GM23338 (cell line): ENCODE data around the gene BPIFB2. TPM values are rescaled to one million over a fixed set of nuclear protein-coding genes. Genes with fewer than 3 reads are reported as not detected.

ENCODE experiments used
- ATAC-seq: fragments of 200-7000 bp; cut with Tn5 transposase; 3 replicates; pipeline ENCODE4 v1.9.1; 2020
- DNase-seq: peaks from one replicate; pipeline ENCODE4 v3.0.0-alpha.2; 2015; ENCODE audit warnings: low spot score
- H2AFZ ChIP-seq: fragments of 200-600 bp; sonication (generic); 2 replicates; pipeline ENCODE4 v1.8.0; 2016; ENCODE audit warnings: antibody characterized with exemption, mild to moderate bottlenecking, moderate library complexity
- H3F3A ChIP-seq: fragments of 200-600 bp; sonication (generic); replicated peaks from 2 replicates; pipeline ENCODE4 v1.8.0; 2017; ENCODE audit warnings: antibody characterized with exemption, mixed run types, low read depth
- H3K27ac ChIP-seq: fragments of 200-600 bp; sonication (generic); 2 replicates; pipeline ENCODE4 v1.6.1; 2016; ENCODE audit warnings: low read depth
- H3K27me3 ChIP-seq: fragments of 200-600 bp; sonication (generic); 2 replicates; pipeline ENCODE4 v1.8.0; 2016; ENCODE audit warnings: mild to moderate bottlenecking, mixed run types, moderate library complexity; ENCODE audit not compliant: insufficient read depth
- H3K36me3 ChIP-seq: fragments of 200-600 bp; sonication (generic); 2 replicates; pipeline ENCODE4 v1.8.0; 2016; ENCODE audit warnings: mild to moderate bottlenecking; ENCODE audit not compliant: insufficient read depth
- H3K4me1 ChIP-seq: fragments of 200-600 bp; sonication (generic); 2 replicates; pipeline ENCODE4 v1.8.0; 2016; ENCODE audit warnings: mild to moderate bottlenecking, moderate library complexity; ENCODE audit not compliant: insufficient read depth
- H3K4me2 ChIP-seq: fragments of 200-600 bp; sonication (generic); 2 replicates; pipeline ENCODE4 v1.7.1; 2017; ENCODE audit warnings: mixed run types
- H3K4me3 ChIP-seq: fragments of 200-600 bp; sonication (generic); 2 replicates; pipeline ENCODE4 v1.6.1; 2016; ENCODE audit warnings: mixed run types
- H3K79me2 ChIP-seq: fragments of 200-600 bp; sonication (generic); replicated peaks from 2 replicates; pipeline ENCODE4 v1.8.0; 2017; ENCODE audit warnings: mild to moderate bottlenecking; ENCODE audit not compliant: insufficient read depth
- H3K9me2 ChIP-seq: fragments of 200-600 bp; sonication (generic); 2 replicates; pipeline ENCODE4 v1.8.0; 2017; ENCODE audit not compliant: insufficient read depth
- H4K20me1 ChIP-seq: fragments of 200-600 bp; sonication (generic); replicated peaks from 2 replicates; pipeline ENCODE4 v1.8.0; 2017; ENCODE audit warnings: mild to moderate bottlenecking; ENCODE audit not compliant: insufficient read depth
- H3K27ac Mint-ChIP-seq: 2 replicates; pipeline ENCODE4 v1.8.0; 2020; ENCODE audit warnings: inconsistent platforms, mild to moderate bottlenecking, moderate library complexity, mixed read lengths
- H3K27me3 Mint-ChIP-seq: 3 replicates; pipeline ENCODE4 v1.8.0; 2022; ENCODE audit warnings: low read depth, mild to moderate bottlenecking, moderate library complexity, mixed read lengths, inconsistent platforms; ENCODE audit not compliant: insufficient read depth, poor library complexity
- H3K36me3 Mint-ChIP-seq: 3 replicates; pipeline ENCODE4 v1.8.0; 2021; ENCODE audit warnings: low read depth, mild to moderate bottlenecking, inconsistent platforms, moderate library complexity, mixed read lengths
- H3K4me1 Mint-ChIP-seq: 3 replicates; pipeline ENCODE4 v1.8.0; 2020; ENCODE audit warnings: mild to moderate bottlenecking, inconsistent platforms, mixed read lengths
- H3K4me3 Mint-ChIP-seq: 3 replicates; pipeline ENCODE4 v1.8.0; 2021; ENCODE audit warnings: moderate library complexity, mild to moderate bottlenecking, inconsistent platforms, mixed read lengths
- H3K9me3 Mint-ChIP-seq: 3 replicates; pipeline ENCODE4 v1.8.0; 2020; ENCODE audit warnings: moderate library complexity, mild to moderate bottlenecking, inconsistent platforms, mixed read lengths
- CREB1 ChIP-seq: fragments of 250-450 bp; sonication (Bioruptor Pico); IDR thresholded peaks from 2 replicates; pipeline ENCODE4 v1.5.0; 2020; ENCODE audit warnings: low read depth, mild to moderate bottlenecking, moderate library complexity
- CTCF ChIP-seq, 2 experiments: fragments of 200-600 bp in 1 of 2; sonication (generic) in 1 of 2; conservative IDR thresholded peaks; 2 replicates each; pipeline versions ENCODE4 v1.5.1 to v1.6.1; 2016 to 2017; ENCODE audit warnings: antibody characterized with exemption in 2 of 2, low read depth in 2 of 2, mild to moderate bottlenecking in 2 of 2, moderate library complexity in 1 of 2
- ETS1 ChIP-seq: IDR thresholded peaks from 2 replicates; pipeline ENCODE4 v1.6.1; 2016; ENCODE audit warnings: antibody characterized with exemption
- EZH2 ChIP-seq: fragments of 200-600 bp; sonication (generic); IDR thresholded peaks from one replicate; pipeline ENCODE4 v1.8.0; 2017; ENCODE audit warnings: antibody characterized with exemption, mild to moderate bottlenecking, low read depth; ENCODE audit not compliant: unreplicated experiment
- EZH2phosphoT487 ChIP-seq: fragments of 200-600 bp; sonication (generic); IDR thresholded peaks from one replicate; pipeline ENCODE4 v1.8.1; 2018; ENCODE audit warnings: antibody characterized with exemption; ENCODE audit not compliant: unreplicated experiment
- JUNB ChIP-seq: IDR thresholded peaks from one replicate; pipeline ENCODE4 v1.6.1; 2016; ENCODE audit warnings: antibody characterized with exemption; ENCODE audit not compliant: unreplicated experiment
- NANOG ChIP-seq: IDR thresholded peaks from 2 replicates; pipeline ENCODE4 v1.6.1; 2016; ENCODE audit warnings: antibody characterized with exemption, borderline replicate concordance
- POLR2AphosphoS5 ChIP-seq: IDR thresholded peaks from 2 replicates; pipeline ENCODE4 v1.6.1; 2016; ENCODE audit warnings: antibody characterized with exemption, low read depth
- REST ChIP-seq: IDR thresholded peaks from one replicate; pipeline ENCODE4 v1.6.1; 2018; ENCODE audit warnings: antibody characterized with exemption; ENCODE audit not compliant: unreplicated experiment
- STAT1 ChIP-seq: IDR thresholded peaks from one replicate; pipeline ENCODE4 v1.6.1; 2016; ENCODE audit warnings: antibody characterized with exemption; ENCODE audit not compliant: unreplicated experiment
- ZNF114 ChIP-seq: fragments of 250-450 bp; sonication (Bioruptor Pico); IDR thresholded peaks from 2 replicates; pipeline ENCODE4 v1.5.0; 2020; ENCODE audit warnings: mild to moderate bottlenecking, moderate library complexity
- ZNF331 ChIP-seq: fragments of 250-450 bp; sonication (Bioruptor Pico); IDR thresholded peaks from 2 replicates; pipeline ENCODE4 v1.5.0; 2020; ENCODE audit warnings: low read depth, mild to moderate bottlenecking, moderate library complexity
- ZNF462 ChIP-seq: fragments of 250-450 bp; sonication (Bioruptor Pico); IDR thresholded peaks from 2 replicates; pipeline ENCODE4 v1.5.0; 2020; ENCODE audit warnings: mild to moderate bottlenecking, moderate library complexity
- polyA plus RNA-seq: library from polyadenylated mRNA; unstranded; fragments of >200 nt; fragmentation: Nextera tagmentation; extraction: Ambion mirVana; gene quantifications from 2 replicates; pipeline ENCODE4 v1.2.1, GENCODE V29; 2016
- total RNA-seq: library from RNA; depleted of rRNA; stranded (reverse); fragments of >200 nt; shearing (Covaris generic); gene quantifications from 2 replicates; pipeline ENCODE4 v1.2.3, GENCODE V29; 2014

The BPIFB2 gene
- total and polyA plus RNA-seq, 2 experiments from 2014 or later, result not detected

GRCh38 chr20:33012327-33013189 is 5.1 kb downstream of the BPIFB2 start:
- H3K4me2 ChIP-seq, result no peak overlapping the region
- no peaks in the 10 kb centered on the region for H3F3A ChIP-seq
- H3K9me2 ChIP-seq, result no peaks in the 10 kb centered on the region
- H3K4me1 ChIP-seq, result no peaks in the 10 kb centered on the region
- H2AFZ ChIP-seq, result no peak overlapping the region
- H3K79me2 ChIP-seq, result no peaks in the 10 kb centered on the region
- DNase-seq (no peak), ATAC-seq (no peak)
- H3K27ac ChIP-seq, result no peak overlapping the region
- no peak overlapping the region for H3K4me3 ChIP-seq
- no peak overlapping the region for H3K4me3 Mint-ChIP-seq
- no peaks in the 10 kb centered on the region for H3K9me3 Mint-ChIP-seq
- H3K36me3 ChIP-seq, result no peaks in the 10 kb centered on the region
- H3K36me3 Mint-ChIP-seq, result no peaks in the 10 kb centered on the region
- H3K4me1 Mint-ChIP-seq, result peaks cover 14% of the 10 kb centered on the region
- TF ChIP-seq JUNB, result no peak
- TF ChIP-seq EZH2, result no peak
- no peak for TF ChIP-seq STAT1
- no peak for TF ChIP-seq CREB1
- no peak for TF ChIP-seq ZNF462 (CRISPR knock-in tag)
- no peak for TF ChIP-seq ZNF331
- TF ChIP-seq REST, result no peak
- no peak for TF ChIP-seq EZH2phosphoT487
- no peak for TF ChIP-seq POLR2AphosphoS5
- TF ChIP-seq ZNF114 (CRISPR knock-in tag), result no peak
- no peak for TF ChIP-seq ETS1
- TF ChIP-seq NANOG, result no peak
- no peak for TF ChIP-seq CTCF (conservative IDR thresholded peaks at IDR 0.05; ENCODE audit: low read depth in 2 of 2)
- peaks cover 16% of the 10 kb centered on the region for H3K27me3 Mint-ChIP-seq
- H3K27ac Mint-ChIP-seq, result no peak overlapping the region
- H3K27me3 ChIP-seq, result no peaks in the 10 kb centered on the region
- no peaks in the 10 kb centered on the region for H4K20me1 ChIP-seq
